BLaER1 treated with 17β-estradiol and CSF1 and Interleukin-3, amounts not matched to agents 10 nM and 100 nM (cell line): ENCODE data around the gene DLL3.
A peak's percentile ranks its signal among the peaks of the same experiment; 100 is the strongest.

ENCODE experiments used
- H3K27ac ChIP-seq, 11 experiments: shearing (Covaris generic); formaldehyde crosslinking; 2 replicates each; pipeline ENCODE4 v1.8.1; 2022
- H3K27me3 ChIP-seq, 11 experiments: shearing (Covaris generic); formaldehyde crosslinking; 2 replicates each; pipeline ENCODE4 v1.8.1; 2022
- H3K36me3 ChIP-seq, 11 experiments: shearing (Covaris generic); formaldehyde crosslinking; 2 replicates each; pipeline ENCODE4 v1.8.1; 2022
- H3K4me1 ChIP-seq, 10 experiments: shearing (Covaris generic); formaldehyde crosslinking; 2 replicates each; pipeline ENCODE4 v1.8.1; 2022
- H3K4me2 ChIP-seq, 11 experiments: shearing (Covaris generic); formaldehyde crosslinking; 2 replicates each; pipeline ENCODE4 v1.8.1; 2022
- H3K4me3 ChIP-seq, 10 experiments: shearing (Covaris generic); formaldehyde crosslinking; 2 replicates each; pipeline ENCODE4 v1.8.1; 2022
- H3K9ac ChIP-seq, 11 experiments: shearing (Covaris generic); formaldehyde crosslinking; 2 replicates each; pipeline ENCODE4 v1.8.1; 2022
- H3K9me3 ChIP-seq, 11 experiments: shearing (Covaris generic); formaldehyde crosslinking; replicated peaks in 1 of 11; 2 replicates each; pipeline ENCODE4 v1.8.1; 2022
- H4K20me1 ChIP-seq, 11 experiments: shearing (Covaris generic); formaldehyde crosslinking; 2 replicates each; pipeline ENCODE4 v1.8.1; 2022
- Cebpa-rat ChIP-seq, 11 experiments: shearing (Covaris generic); IDR thresholded peaks; 2 replicates each; pipeline ENCODE4 v1.8.1; 2022

DLL3 gene

GRCh38 chr19:39531834-39532232 is 33.1 kb downstream of the DLL3 start:
- peak overlapping the region; percentile 81 to 99 (median 89) for H3K4me2 ChIP-seq
- peak overlapping the region; percentile 77 to 90 (median 85) for H3K9ac ChIP-seq
- peaks cover 12 to 40% (median 18%) of the 10 kb centered on the region in 10 experiments for H3K4me1 ChIP-seq
- peaks cover 0 to 7% (median 0%) of the 10 kb centered on the region in 11 experiments; a peak in 5 of 22 replicates for H3K36me3 ChIP-seq
- H3K4me3 ChIP-seq, result peak overlapping the region; percentile 76 to 97 (median 87)
- peaks cover 0 to 15% (median 6%) of the 10 kb centered on the region in 11 experiments; a peak in 11 of 22 replicates for H4K20me1 ChIP-seq
- H3K27ac ChIP-seq, result peak overlapping the region; percentile 36 to 79 (median 77); a peak in 21 of 22 replicates
- no peaks in the 10 kb centered on the region for H3K27me3 ChIP-seq
- no peaks in the 10 kb centered on the region for H3K9me3 ChIP-seq
- TF ChIP-seq Cebpa-rat (IDR thresholded peaks at IDR 0.05), result no peak

- peak within 1 kb of the TSS; percentile 77 to 90 (median 85) for H3K9ac ChIP-seq
- H3K27ac ChIP-seq, result peak within 1 kb of the TSS; percentile 36 to 79 (median 77); a peak in 21 of 22 replicates
- peaks cover 0 to 21% (median 10%) of the 10 kb centered on the region in 11 experiments; a peak in 11 of 22 replicates for H4K20me1 ChIP-seq
- no peaks in the 10 kb centered on the region for H3K9me3 ChIP-seq
- H3K4me1 ChIP-seq, result peaks cover 12 to 40% (median 18%) of the 10 kb centered on the region in 10 experiments
- H3K4me2 ChIP-seq, result peak within 1 kb of the TSS; percentile 81 to 99 (median 89)
- H3K27me3 ChIP-seq, result no peaks in the 10 kb centered on the region
- peaks cover 0 to 10% (median 0%) of the 10 kb centered on the region in 11 experiments; a peak in 6 of 22 replicates for H3K36me3 ChIP-seq
- TF ChIP-seq Cebpa-rat (IDR thresholded peaks at IDR 0.05), result no peak
- H3K4me3 ChIP-seq, result peak within 1 kb of the TSS; percentile 76 to 97 (median 87)
These were observed 33.7 kb downstream of the DLL3 start, which contains the start of gene EID2B for GRCh38 chr19:39532233-39533002. Gene EID2B, minus strand, starts transcription at chr19:39532852. Its CDS starts 50 bp downstream, at chr19:39532802.

DNA sequence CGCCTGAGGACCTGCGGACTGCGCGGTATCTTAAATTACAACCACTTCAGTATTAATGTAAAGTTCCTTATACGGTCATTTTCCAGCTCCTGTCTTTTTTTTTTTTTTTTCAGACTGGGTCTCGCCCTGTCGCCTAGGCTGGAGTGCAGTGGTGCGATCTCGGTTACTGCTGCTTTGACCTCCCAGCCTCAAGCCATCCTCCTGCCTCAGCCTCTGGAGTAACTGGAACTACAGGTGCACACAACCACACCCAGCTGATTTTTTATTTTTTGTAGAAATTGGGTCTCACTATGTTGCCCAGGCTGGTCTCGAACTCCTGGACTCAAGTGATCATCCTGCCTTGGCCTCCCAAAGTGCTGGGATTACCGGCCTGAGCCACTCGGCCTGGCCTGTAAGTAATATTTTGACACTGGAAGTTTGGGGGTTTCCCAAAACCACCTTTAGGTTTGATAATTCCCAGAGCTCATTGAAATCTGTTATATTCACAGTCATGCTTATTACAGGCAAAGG is 34.3 kb downstream of the DLL3 start:
- peaks cover 0 to 25% (median 10%) of the 10 kb centered on the region in 11 experiments; a peak in 14 of 22 replicates for H4K20me1 ChIP-seq
- no peaks in the 10 kb centered on the region for H3K27me3 ChIP-seq
- peak overlapping the region in 3 of 11 experiments; percentile 77 to 90 (median 82); a peak in 5 of 22 replicates for H3K9ac ChIP-seq
- peaks cover 15 to 42% (median 22%) of the 10 kb centered on the region in 10 experiments for H3K4me1 ChIP-seq
- TF ChIP-seq Cebpa-rat (IDR thresholded peaks at IDR 0.05), result no peak
- peak overlapping the region in 9 of 11 experiments; percentile 7 to 49 (median 25); a peak in 10 of 22 replicates for H3K4me2 ChIP-seq
- no peak overlapping the region for H3K27ac ChIP-seq
- H3K9me3 ChIP-seq, result no peaks in the 10 kb centered on the region
- H3K36me3 ChIP-seq, result peaks cover 0 to 13% (median 0%) of the 10 kb centered on the region in 11 experiments; a peak in 5 of 22 replicates
- peak overlapping the region in 9 of 10 experiments; percentile 76 to 97 (median 86); a peak in 12 of 20 replicates for H3K4me3 ChIP-seq

GRCh38 chr19:39533791-39534190 is 35.0 kb downstream of the DLL3 start:
- Histone ChIP-seq H3K27me3 (no peaks in the 10 kb centered on the region), H3K27ac (no peak overlapping the region), H3K9me3 (no peaks in the 10 kb centered on the region), H3K9ac (peak overlapping the region in 1 of 11 experiments; percentile 36; a peak in 1 of 22 replicates), H3K4me3 (no peak overlapping the region), H3K4me1 (peaks cover 22 to 50% (median 29%) of the 10 kb centered on the region in 10 experiments), H3K36me3 (peaks cover 0 to 13% (median 0%) of the 10 kb centered on the region in 11 experiments; a peak in 5 of 22 replicates), H4K20me1 (peaks cover 0 to 32% (median 13%) of the 10 kb centered on the region in 11 experiments; a peak in 15 of 22 replicates), H3K4me2 (no peak overlapping the region)
- no peak for TF ChIP-seq Cebpa-rat (IDR thresholded peaks at IDR 0.05)

GRCh38 chr19:39539165-39539517 is 40.4 kb downstream of the DLL3 start:
- peaks cover 0 to 6% (median 0%) of the 10 kb centered on the region in 11 experiments; a peak in 2 of 22 replicates for H3K36me3 ChIP-seq
- H3K9me3 ChIP-seq, result no peaks in the 10 kb centered on the region
- H3K27me3 ChIP-seq, result no peaks in the 10 kb centered on the region
- peaks cover 0 to 35% (median 13%) of the 10 kb centered on the region in 11 experiments; a peak in 13 of 22 replicates for H4K20me1 ChIP-seq
- peaks cover 21 to 48% (median 36%) of the 10 kb centered on the region in 10 experiments for H3K4me1 ChIP-seq
- peak overlapping the region; percentile 89 to 98 (median 93) for H3K9ac ChIP-seq
- TF ChIP-seq Cebpa-rat (IDR thresholded peaks at IDR 0.05), result no peak
- H3K4me2 ChIP-seq, result peak overlapping the region; percentile 81 to 94 (median 85)
- peak overlapping the region; percentile 80 to 93 (median 89) for H3K27ac ChIP-seq
- H3K4me3 ChIP-seq, result peak overlapping the region; percentile 83 to 97 (median 89)

DNA sequence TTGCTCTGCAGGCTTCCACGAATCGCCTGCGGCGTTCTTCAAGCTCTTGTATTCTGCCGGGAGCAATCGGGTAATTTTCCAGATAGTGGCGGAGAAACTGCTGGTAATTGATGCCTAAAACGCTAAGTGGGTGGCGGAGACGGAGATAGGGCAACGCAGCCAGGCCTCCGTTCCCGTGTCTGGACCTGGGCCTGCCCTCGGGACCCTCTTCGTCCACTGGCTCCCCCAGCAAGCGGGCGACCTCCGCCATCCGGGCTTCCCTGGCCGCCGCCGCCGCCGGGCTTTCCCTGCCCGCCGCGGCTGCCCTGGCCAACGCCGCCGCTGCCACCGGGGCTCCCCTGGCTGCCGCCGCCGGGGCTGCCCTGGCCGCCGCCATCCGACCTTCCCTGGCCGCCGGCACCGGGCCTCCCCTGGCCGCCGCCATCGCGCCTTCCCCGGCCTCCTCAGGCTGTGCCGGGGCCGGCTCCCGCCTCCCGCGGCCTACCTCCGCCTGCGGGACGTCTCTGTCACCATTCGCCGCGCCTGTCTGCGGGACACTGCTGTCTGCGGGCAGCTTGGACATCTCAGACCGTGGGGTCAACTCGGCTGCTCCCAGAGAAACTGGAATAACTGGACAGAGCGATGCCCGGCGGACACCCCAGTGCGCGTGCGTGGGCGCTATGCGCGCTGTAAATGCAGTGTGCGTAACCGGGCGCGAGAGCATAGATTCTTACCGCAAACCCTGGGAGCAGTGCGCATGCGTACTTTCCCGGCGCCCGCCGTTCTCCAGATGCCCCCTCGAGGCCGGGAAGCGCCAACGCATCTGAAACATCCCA is 41.0 kb downstream of the DLL3 start, which contains the start of gene EID2:
Gene EID2, minus strand, starts transcription at position 644 of the 815 bp plus-strand sequence. Its CDS starts 82 bp downstream, at position 562.
- no peak for TF ChIP-seq Cebpa-rat (IDR thresholded peaks at IDR 0.05)
- Histone ChIP-seq H3K9ac (peak within 1 kb of the TSS; percentile 89 to 98 (median 93)), H4K20me1 (peaks cover 0 to 35% (median 13%) of the 10 kb centered on the region in 11 experiments; a peak in 12 of 22 replicates), H3K4me3 (peak within 1 kb of the TSS; percentile 83 to 97 (median 89)), H3K36me3 (peaks cover 0 to 6% (median 0%) of the 10 kb centered on the region in 11 experiments; a peak in 2 of 22 replicates), H3K27ac (peak within 1 kb of the TSS; percentile 80 to 93 (median 89)), H3K9me3 (no peaks in the 10 kb centered on the region), H3K4me2 (peak within 1 kb of the TSS; percentile 81 to 94 (median 85)), H3K27me3 (no peaks in the 10 kb centered on the region), H3K4me1 (peaks cover 27 to 45% (median 37%) of the 10 kb centered on the region in 10 experiments)

DNA sequence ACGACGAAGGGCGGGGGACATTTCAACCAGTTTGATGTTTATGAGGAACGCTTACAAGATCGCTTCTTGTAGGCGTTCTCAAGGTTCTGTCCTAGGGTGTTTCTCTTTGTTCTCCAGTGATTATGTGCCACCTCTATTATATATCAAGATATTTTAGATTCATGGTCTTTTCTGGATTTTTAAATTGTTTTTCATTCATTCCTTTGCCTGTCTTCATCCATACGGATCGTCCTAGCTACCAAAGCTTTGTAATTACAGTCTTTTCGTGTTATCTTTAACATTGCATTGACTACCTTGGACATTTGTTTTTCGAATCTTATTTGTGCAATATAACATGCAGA is 41.6 kb downstream of the DLL3 start:
- Histone ChIP-seq H3K27me3 (no peaks in the 10 kb centered on the region), H3K4me3 (peak overlapping the region in 9 of 10 experiments; percentile 83 to 97 (median 89); a peak in 11 of 20 replicates), H3K27ac (no peak overlapping the region; a peak in 2 of 22 replicates)

GRCh38 chr19:39542206-39542605 is 43.5 kb downstream of the DLL3 start:
- H3K9ac ChIP-seq, result 0 out of 22 replicates have a peak overlapping the region, but pooled peaks of 1 of the 11 experiments have one; percentile 18
- no peak overlapping the region for H3K27ac ChIP-seq

More for the DNA sequence above, 41.6 kb downstream of the DLL3 start:
- Histone ChIP-seq H4K20me1 (peaks cover 0 to 35% (median 13%) of the 10 kb centered on the region in 11 experiments; a peak in 12 of 22 replicates), H3K4me1 (peaks cover 32 to 49% (median 39%) of the 10 kb centered on the region in 10 experiments), H3K36me3 (peaks cover 0 to 6% (median 0%) of the 10 kb centered on the region in 11 experiments; a peak in 2 of 22 replicates), H3K4me2 (peak overlapping the region in 8 of 11 experiments; percentile 2 to 49 (median 26); a peak in 11 of 22 replicates), H3K9ac (peak overlapping the region in 7 of 11 experiments; percentile 90 to 98 (median 95); a peak in 8 of 22 replicates), H3K9me3 (no peaks in the 10 kb centered on the region)
- no peak for TF ChIP-seq Cebpa-rat (IDR thresholded peaks at IDR 0.05)

More at GRCh38 chr19:39542206-39542605, 43.5 kb downstream of the DLL3 start:
- H3K9me3 ChIP-seq, result no peaks in the 10 kb centered on the region
- H3K36me3 ChIP-seq, result peaks cover 0 to 4% (median 0%) of the 10 kb centered on the region in 11 experiments; a peak in 2 of 22 replicates
- no peak overlapping the region for H3K4me3 ChIP-seq
- no peaks in the 10 kb centered on the region for H3K27me3 ChIP-seq
- H3K4me2 ChIP-seq, result peak overlapping the region in 5 of 11 experiments; percentile 7 to 36 (median 24); a peak in 8 of 22 replicates
- TF ChIP-seq Cebpa-rat (IDR thresholded peaks at IDR 0.05), result no peak
- peaks cover 0 to 25% (median 6%) of the 10 kb centered on the region in 11 experiments; a peak in 10 of 22 replicates for H4K20me1 ChIP-seq
- peaks cover 27 to 49% (median 36%) of the 10 kb centered on the region in 10 experiments for H3K4me1 ChIP-seq
